ENCODE measurements around the gene GSDMA. TPM values are rescaled to one million over a fixed set of nuclear protein-coding genes. Genes with fewer than 3 reads are reported as not detected.

GSDMA gene
- total RNA-seq: not detected in 2 replicates

GRCh38 chr17:39962642-39963220 is at the start of gene GSDMA:
Gene GSDMA (plus strand): TSS chr17:39963004. CDS start chr17:39965688, 2,684 bp downstream.

GRCh38 chr17:39927101-39927928 is 35.5 kb upstream of the GSDMA start, which contains the start of the genes LRRC3C and ORMDL3:
Gene LRRC3C (plus strand): TSS chr17:39927732. CDS start chr17:39941524, 13,792 bp downstream.
Gene ORMDL3 (minus strand): TSS chr17:39927601. CDS start chr17:39924203, 3,398 bp downstream.

GRCh38 chr17:39980351-39981206 is 17.8 kb downstream of the GSDMA start, which contains the start of gene PSMD3:
Gene PSMD3 (plus strand): TSS chr17:39980807. CDS start chr17:39980971, 164 bp downstream.

GRCh38 chr17:40015005-40015997 is 52.5 kb downstream of the GSDMA start, which contains the start of gene CSF3:
Gene CSF3 (plus strand): TSS chr17:40015440. CDS start chr17:40015475, 35 bp downstream.

Other genes starting within 250 kb of the GSDMA start
- 11.3 and 12.6 TPM in 2 replicates for gene MIEN1, start 232.5 kb upstream of the GSDMA start, total RNA-seq
- gene GRB7, start 225.1 kb upstream of the GSDMA start, total RNA-seq: not detected in 2 replicates
- gene IKZF3, start 98.7 kb upstream of the GSDMA start, total RNA-seq: not detected in 2 replicates
- not detected in 2 replicates for gene ZPBP2, start 94.8 kb upstream of the GSDMA start, total RNA-seq
- gene GSDMB, start 44.4 kb upstream of the GSDMA start, total RNA-seq: 1.4 and 7.1 TPM in 2 replicates
- 22.4 and 35.8 TPM in 2 replicates for gene ORMDL3, start 35.4 kb upstream of the GSDMA start, total RNA-seq
- not detected in 2 replicates for gene LRRC3C, start 35.3 kb upstream of the GSDMA start, total RNA-seq
- gene PSMD3, start 17.8 kb downstream of the GSDMA start, total RNA-seq: 90.3 and 118 TPM in 2 replicates
- 0.47 and 1.5 TPM in 2 replicates for gene CSF3, start 52.4 kb downstream of the GSDMA start, total RNA-seq
- gene MED24, start 91.4 kb downstream of the GSDMA start, total RNA-seq: 37.1 and 41.1 TPM in 2 replicates
- 13.2 and 20.2 TPM in 2 replicates for gene THRA, start 100.0 kb downstream of the GSDMA start, total RNA-seq
- 0.54 and 0.75 TPM in 2 replicates for gene NR1D1, start 137.6 kb downstream of the GSDMA start, total RNA-seq
- gene MSL1, start 159.0 kb downstream of the GSDMA start, total RNA-seq: 33.3 and 40.9 TPM in 2 replicates
- gene CASC3, start 177.5 kb downstream of the GSDMA start, total RNA-seq: 22.2 and 28.4 TPM in 2 replicates
- gene RAPGEFL1, start 214.5 kb downstream of the GSDMA start, total RNA-seq: 0.99 and 1.3 TPM in 2 replicates

All from endothelial cell of coronary artery (primary cell).